Nephron progenitor cell (in vitro differentiated cells): Measurements from ENCODE around the gene NSD2.

Experiments used
- DNase-seq: peaks from one replicate; pipeline ENCODE4 v3.0.0; 2021
- H3K27ac Mint-ChIP-seq: 2 replicates; pipeline ENCODE4 v1.8.0; 2021; ENCODE audit warnings: mild to moderate bottlenecking, moderate library complexity, mixed read lengths
- H3K27me3 Mint-ChIP-seq: 2 replicates; pipeline ENCODE4 v1.8.0; 2021; ENCODE audit warnings: mild to moderate bottlenecking, low read depth, mixed read lengths; ENCODE audit not compliant: poor library complexity
- H3K36me3 Mint-ChIP-seq: 2 replicates; pipeline ENCODE4 v1.8.0; 2021; ENCODE audit warnings: low read depth, mixed read lengths
- H3K4me1 Mint-ChIP-seq: 2 replicates; pipeline ENCODE4 v1.8.0; 2021; ENCODE audit warnings: mixed read lengths
- H3K4me3 Mint-ChIP-seq: 2 replicates; pipeline ENCODE4 v1.8.0; 2021; ENCODE audit warnings: mild to moderate bottlenecking, moderate library complexity, mixed read lengths
- H3K9me3 Mint-ChIP-seq: 2 replicates; pipeline ENCODE4 v1.8.0; 2021; ENCODE audit warnings: mild to moderate bottlenecking, moderate library complexity, mixed read lengths
- CTCF ChIP-seq: fragments of 200-600 bp; sonication (generic); IDR thresholded peaks from 2 replicates; pipeline ENCODE4 v1.5.0; 2021; ENCODE audit warnings: antibody characterized with exemption

The NSD2 gene

GRCh38 chr4:1976416-1977352 is 105.5 kb downstream of the NSD2 start:
- H3K9me3 Mint-ChIP-seq, result no peaks in the 10 kb centered on the region
- no peak for TF ChIP-seq CTCF
- H3K4me1 Mint-ChIP-seq, result peaks cover 3% of the 10 kb centered on the region
- no peak overlapping the region for H3K4me3 Mint-ChIP-seq
- peaks cover 85% of the 10 kb centered on the region for H3K36me3 Mint-ChIP-seq
- H3K27me3 Mint-ChIP-seq, result no peaks in the 10 kb centered on the region
- H3K27ac Mint-ChIP-seq, result peak overlapping the region; percentile 45
- no peak for DNase-seq

- TF ChIP-seq CTCF, result no peak
- Mint-ChIP-seq H3K27ac (peak overlapping the region; percentile 77), H3K36me3 (peaks cover 82% of the 10 kb centered on the region), H3K4me1 (peaks cover 3% of the 10 kb centered on the region), H3K27me3 (no peaks in the 10 kb centered on the region), H3K4me3 (no peak overlapping the region), H3K9me3 (no peaks in the 10 kb centered on the region)
- DNase-seq, result no peak
Measured at GRCh38 chr4:1978226-1978625, 107.0 kb downstream of the NSD2 start.

- Mint-ChIP-seq H3K27me3 (no peaks in the 10 kb centered on the region), H3K36me3 (peaks cover 76% of the 10 kb centered on the region), H3K9me3 (no peaks in the 10 kb centered on the region), H3K4me3 (no peak overlapping the region), H3K4me1 (peaks cover 3% of the 10 kb centered on the region), H3K27ac (peak overlapping the region; percentile 83)
- DNase-seq, result no peak
- TF ChIP-seq CTCF, result no peak
Measured at GRCh38 chr4:1978741-1979476, 107.7 kb downstream of the NSD2 start.

- Mint-ChIP-seq H3K4me3 (no peak overlapping the region), H3K27ac (peak overlapping the region; percentile 95)
Measured at GRCh38 chr4:1979477-1980196, 108.4 kb downstream of the NSD2 start.

GRCh38 chr4:1980561-1981041 is 109.4 kb downstream of the NSD2 start:
- Mint-ChIP-seq H3K4me3 (no peak overlapping the region), H3K27me3 (no peaks in the 10 kb centered on the region), H3K9me3 (no peaks in the 10 kb centered on the region), H3K4me1 (peaks cover 3% of the 10 kb centered on the region), H3K36me3 (peaks cover 59% of the 10 kb centered on the region), H3K27ac (peak overlapping the region; percentile 95)
- no peak for DNase-seq
- no peak for TF ChIP-seq CTCF

More at GRCh38 chr4:1979477-1980196, 108.4 kb downstream of the NSD2 start:
- DNase-seq, result no peak
- no peak for TF ChIP-seq CTCF
- Mint-ChIP-seq H3K27me3 (no peaks in the 10 kb centered on the region), H3K4me1 (peaks cover 3% of the 10 kb centered on the region), H3K36me3 (peaks cover 68% of the 10 kb centered on the region), H3K9me3 (no peaks in the 10 kb centered on the region)
